NCI-H524 treated with DMSO at 0.1 percent for 48 hours (cell line): ENCODE data around the gene CD164.
"Not testable (repeated sequence)": the region's sequence is repeated elsewhere in the genome, so short reads cannot be mapped to it uniquely, and the experiment has no call there.

Source experiments
- DNase-seq: peaks from one replicate; lab custom pipeline; 2025; lab: John Stamatoyannopoulos, UW

Gene CD164

DNA sequence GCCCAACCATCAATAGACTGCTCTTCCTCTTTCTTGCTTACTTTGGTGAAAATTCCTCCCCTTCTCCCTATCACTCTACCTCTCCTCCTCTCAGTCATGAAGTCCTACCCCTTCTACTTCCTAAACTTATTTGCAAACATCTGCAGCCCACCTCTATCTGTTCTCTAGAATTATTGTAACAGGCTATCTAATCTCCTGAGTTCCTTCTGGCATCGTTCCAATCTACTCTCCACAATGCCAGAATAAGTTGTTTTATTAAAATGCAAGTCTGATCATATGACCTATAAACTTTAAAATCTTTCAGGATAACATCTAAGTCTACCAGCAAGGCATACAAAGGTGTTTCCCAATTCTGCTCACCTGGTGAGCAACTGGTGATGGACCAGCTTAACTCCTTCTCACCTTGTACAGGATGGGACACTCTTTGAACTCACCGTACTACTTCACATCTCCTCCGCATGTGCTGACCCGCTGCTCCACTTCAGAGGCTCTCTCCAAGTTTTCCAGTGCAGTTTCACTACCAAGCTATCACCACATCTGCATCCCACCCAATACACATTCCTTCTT is 7.9 kb downstream of the CD164 start:
- DNase-seq = no peak

DNA sequence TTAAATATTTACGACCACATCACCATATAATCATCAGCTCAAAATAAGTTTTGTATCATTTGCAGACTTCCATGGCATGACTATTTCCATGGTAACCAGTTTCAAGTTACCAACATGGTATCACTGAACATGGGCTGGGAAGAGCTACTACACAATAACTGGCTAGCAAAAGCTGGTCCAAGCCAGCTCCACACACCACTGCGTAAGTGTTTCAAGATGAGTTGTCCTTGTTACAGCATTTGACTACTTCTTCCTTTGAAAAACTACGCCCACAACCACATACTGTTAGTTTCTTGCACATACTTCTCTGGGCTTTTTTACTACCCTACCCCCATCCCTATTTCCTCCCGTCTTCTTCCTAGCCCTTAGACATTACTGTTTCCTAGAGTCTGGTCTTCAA is 8.5 kb downstream of the CD164 start:
- DNase-seq = no peak

DNA sequence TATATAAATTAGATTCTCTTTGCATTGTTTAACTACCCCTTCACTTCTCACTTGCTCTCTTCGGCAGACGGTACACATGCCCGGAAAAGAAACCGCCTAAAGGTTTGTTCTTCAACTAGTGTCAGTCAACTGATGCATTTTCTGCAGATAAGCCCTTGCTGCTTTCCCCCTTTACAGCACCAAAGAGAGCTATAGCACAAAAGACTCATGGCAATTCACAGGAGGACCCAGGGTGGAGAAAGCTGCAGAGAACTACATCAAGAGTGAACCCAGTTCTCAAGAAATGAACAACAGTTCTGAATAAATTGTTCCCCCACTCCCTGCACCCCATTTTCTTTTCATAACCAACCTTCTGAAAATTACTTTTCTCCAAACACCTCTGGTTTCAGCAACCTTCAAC is 8.9 kb downstream of the CD164 start:
- DNase-seq = no peak

DNA sequence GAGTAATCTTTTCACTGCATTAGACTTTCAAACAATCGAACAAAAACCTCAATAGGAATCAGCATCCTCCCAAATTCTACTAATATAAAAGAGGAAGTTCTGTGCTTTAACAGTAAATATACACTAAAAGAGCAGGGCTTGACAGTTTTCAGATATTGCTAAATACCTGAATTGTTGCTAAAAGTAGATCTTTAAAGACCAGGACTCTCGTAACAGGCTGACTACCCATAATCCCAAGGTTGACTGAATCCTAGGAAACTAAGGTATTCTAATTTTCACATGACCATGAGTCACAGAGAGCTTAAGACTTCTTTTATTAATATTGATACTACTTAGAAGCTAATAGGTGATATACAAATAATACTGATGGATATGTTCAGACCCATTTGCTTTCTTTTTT is 10.1 kb downstream of the CD164 start:
- no peak for DNase-seq

DNA sequence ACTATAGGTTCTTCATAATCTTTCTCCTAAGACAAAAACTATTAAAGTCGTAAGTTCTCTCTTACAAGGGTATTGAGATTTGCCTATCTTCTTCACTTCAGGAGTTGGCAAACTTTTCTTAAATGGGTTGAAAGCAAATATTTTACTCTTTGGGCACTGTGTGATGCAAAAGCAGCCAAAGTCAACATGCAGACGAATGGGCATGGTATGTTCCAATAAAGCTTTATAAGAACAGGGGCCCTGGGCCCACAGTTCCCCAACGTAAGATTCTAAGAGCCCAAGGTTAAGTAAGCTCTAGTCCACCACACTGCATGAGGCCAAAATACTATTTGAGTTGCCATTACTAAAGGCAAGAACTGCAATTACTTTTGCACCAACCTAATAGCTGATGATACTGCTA is 11.5 kb downstream of the CD164 start:
- DNase-seq = no peak

DNA sequence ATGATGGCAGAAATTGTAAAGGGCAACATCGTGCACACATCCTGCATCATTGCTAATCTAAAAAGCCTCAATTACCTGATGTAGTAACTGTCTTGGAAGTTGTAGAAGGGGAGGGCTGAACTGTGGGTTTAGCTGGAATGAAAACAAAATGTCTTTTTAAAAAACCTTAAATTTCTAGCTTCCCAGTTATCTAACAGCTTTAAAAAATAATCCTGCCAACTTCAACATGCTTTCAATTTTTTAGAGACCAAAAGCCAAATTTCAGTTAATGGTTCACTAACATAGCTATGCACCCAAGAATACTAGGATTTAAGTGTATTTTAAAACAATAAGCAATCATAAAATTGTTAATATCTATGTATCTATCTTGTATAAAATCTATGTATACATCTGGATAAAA is 11.9 kb downstream of the CD164 start:
- no peak for DNase-seq

DNA sequence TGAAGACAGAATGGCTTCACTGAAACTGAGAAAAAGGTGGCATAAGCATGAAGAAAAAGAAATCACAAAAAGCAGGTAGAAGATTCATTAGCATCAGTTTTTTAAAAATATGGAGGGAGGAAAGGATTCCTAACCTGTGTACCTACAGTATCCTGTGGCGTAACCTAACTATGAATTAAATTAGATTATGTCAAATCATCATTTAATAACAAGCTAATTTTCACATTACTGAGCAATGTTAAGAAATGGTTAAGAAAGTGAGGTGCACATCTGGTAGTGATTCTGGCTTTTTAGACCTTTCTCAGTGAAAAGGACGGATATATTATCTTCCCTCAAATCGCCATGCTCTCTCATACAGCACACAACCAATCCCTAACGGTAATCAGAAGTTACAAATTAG is 12.5 kb downstream of the CD164 start:
- DNase-seq = no peak

DNA sequence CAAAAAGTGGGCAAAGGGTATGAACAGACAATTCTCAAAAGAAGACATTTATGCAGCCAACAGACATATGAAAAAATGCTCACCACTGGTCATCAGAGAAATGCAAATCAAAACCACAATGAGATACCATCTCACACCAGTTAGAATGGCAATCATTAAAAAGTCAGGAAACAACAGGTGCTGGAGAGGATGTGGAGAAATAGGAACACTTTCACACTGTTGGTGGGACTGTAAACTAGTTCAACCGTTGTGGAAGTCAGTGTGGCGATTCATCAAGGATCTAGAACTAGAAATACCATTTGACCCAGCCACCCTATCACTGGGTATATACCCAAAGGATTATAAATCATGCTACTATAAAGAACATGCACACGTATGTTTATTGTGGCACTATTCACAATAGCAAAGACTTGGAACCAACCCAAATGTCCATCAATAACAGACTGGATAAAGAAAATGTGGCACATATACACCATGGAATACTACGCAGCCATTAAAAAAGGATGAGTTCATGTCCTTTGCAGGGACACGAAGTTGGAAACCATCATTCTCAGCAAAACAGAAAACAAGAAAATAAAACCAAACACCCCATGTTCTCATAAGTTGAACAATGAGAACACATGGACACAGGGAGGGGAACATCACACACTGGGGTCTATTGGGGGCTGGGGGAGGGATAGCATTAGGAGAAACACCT is 17.7 kb downstream of the CD164 start:
- DNase-seq = not testable (repeated sequence)

DNA sequence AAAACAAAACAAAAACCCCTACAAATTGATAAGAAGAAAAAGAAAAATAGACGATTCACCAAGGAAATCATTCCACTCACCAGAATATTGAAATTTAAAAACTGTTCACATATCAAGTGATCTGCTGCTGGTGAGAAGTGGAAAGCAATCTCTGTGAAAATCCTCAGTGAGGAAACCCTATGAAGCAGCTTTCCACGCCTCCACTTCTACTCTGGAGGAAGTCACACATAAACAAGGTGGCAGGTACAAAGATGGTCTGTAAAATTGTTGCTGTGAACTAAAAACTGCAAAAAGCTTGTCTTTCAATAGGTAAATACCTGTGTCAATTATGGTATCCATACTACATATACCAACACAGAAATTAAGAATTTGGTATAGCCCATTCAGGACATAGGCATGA is 18.5 kb downstream of the CD164 start:
- no peak for DNase-seq

DNA sequence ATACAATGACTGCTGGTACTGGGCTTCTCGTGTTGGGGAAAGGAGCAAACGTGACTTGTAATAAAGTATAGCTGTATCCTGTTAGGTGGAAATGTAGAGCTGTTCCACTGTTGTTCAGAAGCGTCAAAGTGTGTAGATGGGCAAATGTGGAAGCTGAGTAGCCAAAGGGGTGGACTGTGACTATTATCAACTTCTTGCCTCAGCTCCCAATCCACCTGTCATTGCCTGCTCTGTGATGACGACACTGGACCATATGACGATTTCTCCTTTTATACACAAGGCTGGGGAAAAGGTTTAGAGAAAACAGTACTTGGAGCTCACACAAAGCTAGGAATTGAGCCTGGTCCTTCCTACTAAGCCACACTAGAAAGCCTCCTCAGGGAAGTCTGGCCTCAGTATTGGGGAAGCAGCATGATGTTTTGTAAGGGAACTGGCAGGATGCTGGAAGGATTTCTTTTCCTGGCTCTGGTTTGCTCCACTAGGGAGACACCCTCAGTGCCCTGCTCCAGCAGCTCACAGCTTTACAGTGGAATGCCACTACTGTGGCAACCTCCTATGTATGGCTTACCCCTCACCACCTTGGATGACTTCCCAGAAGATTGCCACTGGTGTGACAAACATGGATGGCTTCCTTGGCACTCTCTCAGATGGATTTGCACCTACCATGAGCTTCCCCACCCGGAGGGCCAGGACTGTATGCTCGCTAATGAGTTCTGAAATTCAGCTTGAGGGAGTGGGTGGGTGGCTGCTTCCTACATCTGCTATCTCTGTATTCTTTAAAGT is 20.0 kb downstream of the CD164 start:
- DNase-seq = no peak

DNA sequence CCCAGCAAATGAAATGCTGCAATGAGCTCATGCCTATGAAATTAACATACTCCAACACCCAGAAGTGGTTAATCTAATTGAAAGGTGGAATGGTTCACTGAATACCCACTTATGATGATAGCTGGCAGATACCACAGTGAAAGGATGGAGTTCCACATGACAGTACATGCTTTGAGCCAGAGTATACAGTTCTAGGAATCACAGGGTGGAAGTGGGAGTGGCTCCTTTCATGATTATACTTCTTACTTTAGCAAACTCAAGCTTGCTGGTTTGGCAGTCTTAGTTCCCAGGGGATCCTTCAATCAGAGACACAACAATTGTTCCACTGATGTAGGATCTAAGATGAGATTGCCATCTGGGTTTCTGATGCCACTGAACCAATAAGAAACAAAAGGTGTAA is 21.5 kb downstream of the CD164 start:
- no peak for DNase-seq

DNA sequence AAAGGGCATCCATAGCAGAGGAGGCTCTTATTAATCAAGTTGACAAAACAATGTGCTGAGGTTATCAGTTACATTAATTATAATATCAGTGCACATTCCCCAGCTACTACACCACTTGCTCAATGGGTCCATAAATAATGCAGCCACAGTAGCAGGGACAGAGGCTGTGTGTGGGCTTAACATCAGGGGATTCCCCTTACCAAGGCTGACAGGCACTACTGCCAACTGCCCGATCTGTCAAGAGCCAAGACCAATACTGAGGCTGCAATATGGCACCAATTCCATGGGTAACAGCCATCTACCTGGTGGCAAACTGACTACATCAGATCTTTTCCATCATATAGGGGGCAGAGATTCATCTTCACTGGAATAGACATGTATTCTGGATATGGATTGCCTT is 22.0 kb downstream of the CD164 start:
- DNase-seq = no peak

DNA sequence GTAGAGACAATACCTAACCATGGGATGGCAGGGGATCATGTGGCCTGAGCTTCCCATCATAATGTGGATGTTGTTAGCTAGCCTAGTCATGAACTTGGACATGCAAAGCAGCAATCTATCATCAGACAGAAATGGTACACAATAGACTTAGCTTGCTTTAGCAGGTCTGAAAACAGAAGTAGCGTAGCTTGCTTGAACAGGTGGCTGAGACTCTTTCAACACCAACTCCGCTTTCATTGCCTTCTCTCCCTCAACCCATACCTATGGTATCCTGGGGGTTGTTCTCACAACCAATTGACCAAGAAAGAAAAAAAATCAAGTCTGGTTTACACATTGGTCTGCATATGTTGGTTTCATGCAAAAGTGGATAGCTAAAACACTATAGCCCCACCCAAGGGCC is 23.0 kb downstream of the CD164 start:
- DNase-seq = no peak

DNA sequence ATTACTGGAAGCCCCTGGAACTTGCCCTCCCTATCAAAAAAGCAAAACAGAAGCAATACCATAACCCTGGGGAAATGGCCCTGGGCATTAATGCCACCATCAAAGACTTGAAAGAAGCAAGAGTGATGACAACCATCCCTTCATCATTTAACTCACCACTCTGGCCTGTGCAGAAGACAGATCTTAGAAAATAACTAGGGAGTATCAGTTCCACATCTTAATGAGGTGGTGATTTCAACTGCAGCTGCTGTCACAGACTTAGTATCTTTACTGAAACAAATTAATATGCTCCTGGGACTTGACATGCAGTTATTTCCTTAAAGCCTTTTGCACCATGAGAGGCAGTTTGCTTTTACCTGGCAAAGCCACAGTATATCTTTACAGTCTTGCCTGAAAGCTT is 24.1 kb downstream of the CD164 start:
- DNase-seq = no peak

DNA sequence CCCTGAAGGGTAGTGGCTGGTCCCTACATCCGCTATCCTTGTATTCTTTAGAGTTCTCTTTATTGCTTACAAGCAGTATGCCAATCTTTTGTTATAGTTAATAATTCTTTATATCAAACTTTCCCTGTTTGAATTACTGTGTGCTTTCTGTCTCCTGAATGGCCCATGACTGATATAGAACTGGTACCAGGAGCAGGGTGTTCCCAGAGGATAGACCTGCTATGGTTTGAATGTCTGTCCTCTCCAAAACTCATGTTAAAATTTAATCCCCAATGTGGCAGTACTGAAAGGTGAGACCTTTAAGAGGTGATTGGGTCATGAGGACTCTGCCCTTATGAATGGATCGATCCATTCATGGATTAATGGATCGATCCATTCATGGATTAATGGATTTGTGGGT is 26.0 kb downstream of the CD164 start:
- DNase-seq = no peak

DNA sequence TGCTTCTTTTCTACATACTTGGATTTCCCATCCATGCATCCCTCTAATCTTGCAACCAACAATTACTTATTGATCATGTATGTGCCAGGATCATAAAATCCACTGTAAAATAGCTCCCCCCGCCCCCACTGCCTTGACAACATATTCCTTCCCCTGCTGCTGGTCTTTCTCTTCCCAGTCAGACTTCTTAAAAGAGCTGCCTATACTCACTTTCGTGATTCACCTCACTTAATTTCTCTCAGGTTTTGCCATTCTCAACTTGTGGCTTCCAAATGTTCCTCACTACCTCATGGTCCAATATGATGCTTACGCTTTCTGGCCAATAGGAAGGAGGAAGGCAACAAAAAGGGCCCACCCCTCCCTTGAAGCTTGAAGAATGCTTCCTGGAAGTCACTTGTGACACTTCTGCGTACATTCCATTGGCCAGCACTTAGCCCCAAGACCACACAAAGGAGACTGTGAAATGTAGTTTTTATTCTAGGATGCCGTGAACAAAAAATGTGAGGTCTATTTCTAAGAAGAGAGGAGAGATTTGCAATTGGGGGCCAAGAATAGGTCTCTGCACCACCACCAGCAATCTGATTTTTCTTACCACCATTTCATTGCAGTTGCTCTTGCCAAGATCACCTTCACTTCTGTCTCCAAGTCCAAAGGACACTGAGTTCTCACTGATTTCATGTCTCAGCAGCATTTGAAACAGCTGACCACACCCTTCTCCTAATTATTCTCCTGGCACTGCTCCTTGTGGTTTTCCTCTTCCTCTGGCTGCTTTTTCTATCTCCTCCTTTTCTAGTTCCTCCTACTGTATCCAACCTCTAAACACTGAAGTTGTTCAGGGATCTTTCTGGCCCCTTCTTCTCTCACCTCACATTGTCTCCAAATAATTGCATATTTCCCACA is 30.8 kb downstream of the CD164 start:
- DNase-seq = no peak

DNA sequence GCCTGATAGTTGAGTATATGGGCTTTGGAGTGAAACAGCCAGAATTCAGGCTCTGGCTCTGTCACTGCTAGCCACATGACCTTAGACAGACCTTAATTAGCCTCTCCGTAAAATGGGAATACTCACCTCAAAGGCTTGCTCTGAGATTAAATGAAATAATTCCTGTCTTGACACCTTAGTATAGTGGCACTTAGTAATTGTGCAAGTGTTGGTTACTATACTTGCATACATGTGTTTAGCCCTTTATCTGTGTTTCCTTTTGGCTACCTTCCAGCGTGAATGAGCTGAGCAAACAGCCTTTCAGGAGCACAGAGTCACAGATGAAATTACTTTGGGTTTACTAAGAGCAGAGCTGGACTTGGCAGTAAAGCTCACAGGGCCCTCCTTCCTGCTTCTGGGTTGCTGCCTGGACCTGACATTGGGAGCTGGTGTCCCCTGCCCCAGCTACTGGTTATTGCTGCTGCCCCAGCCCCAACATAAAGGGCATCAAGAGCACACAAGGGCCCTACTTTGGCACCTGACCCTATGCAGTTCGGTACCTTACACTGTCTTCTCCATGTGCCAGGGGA is 32.8 kb downstream of the CD164 start:
- no peak for DNase-seq

DNA sequence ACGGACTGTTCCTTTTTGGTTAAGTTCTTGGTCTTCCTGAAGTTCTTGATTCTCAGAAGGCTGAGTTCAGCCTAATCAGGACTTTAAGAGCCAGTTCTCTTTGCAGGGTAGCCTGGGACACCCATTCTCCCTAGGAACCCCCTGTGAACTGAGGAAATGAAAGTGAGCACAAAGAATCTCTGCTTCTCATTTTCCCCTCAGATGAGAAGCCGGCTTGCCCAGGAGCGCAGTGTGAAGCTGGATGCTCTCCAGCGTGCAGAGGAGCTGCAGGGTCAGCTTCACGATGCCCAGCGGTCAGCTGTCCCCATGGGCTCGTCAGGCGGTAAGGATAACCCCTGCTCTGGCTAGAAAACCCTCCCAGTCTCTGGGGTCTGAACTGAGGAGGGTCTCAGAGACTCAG is 34.0 kb downstream of the CD164 start:
- DNase-seq = no peak

DNA sequence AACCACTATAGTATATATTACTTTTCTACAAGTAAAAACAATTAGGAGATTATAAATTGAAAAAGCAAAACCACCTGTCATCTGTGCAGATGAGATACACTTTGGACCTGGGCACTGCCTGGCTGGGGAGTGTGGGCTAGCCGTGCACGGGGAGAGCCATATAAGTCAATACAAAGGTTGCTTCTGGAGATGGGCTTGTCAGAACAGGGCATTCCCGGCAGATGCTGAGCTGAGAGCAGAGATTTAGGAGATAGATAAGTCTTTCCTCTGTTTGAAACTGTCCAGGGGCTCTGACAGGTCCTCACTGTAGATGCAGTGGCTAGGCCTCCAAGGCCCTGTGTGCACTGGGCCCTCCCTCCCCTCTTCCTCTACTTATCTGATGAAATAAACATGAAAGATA is 34.5 kb downstream of the CD164 start:
- DNase-seq = no peak

DNA sequence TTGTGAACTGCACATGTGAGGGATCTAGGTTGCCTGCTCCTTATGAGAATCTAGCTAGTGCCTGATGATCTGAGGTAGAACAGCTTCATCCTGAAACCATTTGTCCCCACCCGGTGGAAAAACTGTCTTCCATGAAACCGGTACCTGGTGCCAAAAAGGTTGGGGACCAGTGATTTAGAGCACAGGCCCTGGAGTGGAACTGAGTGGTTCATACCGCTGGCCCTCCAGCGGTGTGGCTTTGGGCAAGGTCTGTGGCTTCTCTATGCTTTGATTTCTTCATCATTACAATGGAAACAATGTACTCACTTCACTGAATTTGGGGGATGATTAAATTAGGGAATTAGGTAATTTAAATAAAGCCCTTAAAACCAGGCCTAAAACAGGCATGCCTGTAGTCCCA is 36.3 kb downstream of the CD164 start:
- DNase-seq = no peak

DNA sequence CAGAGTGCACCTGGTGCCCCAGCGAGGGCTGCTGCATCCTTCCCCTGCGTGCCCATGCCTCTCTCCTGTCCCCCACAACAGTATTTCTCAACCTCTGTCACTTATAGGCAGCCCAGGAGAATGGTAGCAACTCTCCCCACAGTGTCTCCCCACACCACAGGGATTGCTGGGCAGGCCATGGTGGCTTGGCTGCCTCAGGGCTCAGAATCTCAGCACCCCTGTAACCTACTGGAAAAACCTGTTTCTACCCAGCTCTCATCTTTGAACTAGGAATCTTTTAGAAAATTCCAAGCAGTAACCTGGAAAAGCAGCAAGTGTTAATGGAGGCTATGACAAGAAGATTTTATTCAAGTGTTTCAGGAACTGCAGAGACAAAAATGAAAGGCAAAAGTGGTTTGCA is 38.0 kb downstream of the CD164 start:
- DNase-seq = no peak

DNA sequence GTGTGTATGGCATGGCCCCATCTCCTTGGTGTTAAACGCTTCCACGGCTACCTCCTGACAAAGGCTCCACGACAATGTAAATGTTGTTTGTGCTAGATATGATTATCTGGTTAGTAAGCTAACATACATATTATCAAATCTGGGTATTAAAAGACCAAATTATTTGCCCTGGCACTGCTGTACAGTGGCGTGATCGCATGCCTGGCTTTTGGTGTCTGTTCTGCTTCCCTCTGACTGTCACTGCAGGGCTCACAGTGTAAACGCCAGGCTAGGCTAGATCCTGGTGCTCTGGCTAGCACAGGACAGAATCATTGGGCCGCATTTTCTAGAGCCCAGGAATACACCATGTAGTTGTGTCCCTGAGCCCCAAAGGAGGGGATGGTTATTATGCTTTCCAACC is 38.7 kb downstream of the CD164 start:
- no peak for DNase-seq
